HepG2 (cell line): ENCODE results near the gene EEF1E1. TPM values are rescaled to one million over a fixed set of nuclear protein-coding genes. Genes with fewer than 3 reads are reported as not detected.
A peak's percentile ranks its signal among the peaks of the same experiment; 100 is the strongest.

ENCODE experiments used
- ATAC-seq: fragments of 200-7000 bp; cut with Tn5 transposase; 3 replicates; pipeline ENCODE4 v1.9.1; 2020; ENCODE audit warnings: mild to moderate bottlenecking, moderate library complexity
- BruUV-seq: library from RNA; stranded (reverse); fragments of 400-500 nt; replicated peaks from 2 replicates; lab custom pipeline; 2021; lab: Mats Ljungman, UMichigan
- CTCF ChIA-PET: fragments of 300-600 bp; formaldehyde crosslinking; extraction: SDS; loops from one replicate; lab custom pipeline; 2021; ENCODE audit warnings: low total read pairs, inconsistent platforms, low intra/inter-chr PET ratio; lab: Yijun Ruan, JAX
- POLR2A ChIA-PET: fragments of 350-600 bp; sonication (Branson Sonifier 250); formaldehyde crosslinking; loops from one replicate; lab custom pipeline; 2020; ENCODE audit warnings: antibody characterized with exemption, inconsistent platforms; lab: Yijun Ruan, JAX
- DNase-seq: peaks from one replicate; pipeline ENCODE4 v3.0.0-alpha.2; 2015; ENCODE audit warnings: low spot score
- FAIRE-seq: peaks from 3 replicates; lab custom pipeline; 2011; peaks lifted over from hg19 to GRCh38; lab: Jason Lieb, UNC
- H2AFZ ChIP-seq: one replicate; pipeline ENCODE4 v1.6.1; 2011; ENCODE audit warnings: low read length, inconsistent platforms
- H3K27ac ChIP-seq: fragments of 300-600 bp; 3 replicates; pipeline ENCODE4 v1.8.0; 2011; ENCODE audit warnings: mixed run types, mild to moderate bottlenecking, mixed read lengths, low read length, inconsistent platforms; ENCODE audit not compliant: insufficient read depth; ENCODE audit errors: extremely low read length
- H3K27me3 ChIP-seq, 2 experiments: fragments of 200-600 bp in 1 of 2; 2 replicates in 1 of 2; 3 replicates in 1 of 2; pipeline versions ENCODE4 v1.6.0 to v1.8.0; 2011; ENCODE audit warnings: low read length in 2 of 2, mild to moderate bottlenecking in 2 of 2, moderate library complexity in 2 of 2, inconsistent platforms in 1 of 2; ENCODE audit not compliant: insufficient read depth in 2 of 2, control insufficient read depth in 1 of 2
- H3K36me3 ChIP-seq, 2 experiments: fragments of 200-600 bp in 1 of 2; replicated peaks in 1 of 2; 2 replicates in 1 of 2; 3 replicates in 1 of 2; pipeline versions ENCODE4 v1.5.1 to v1.8.0; 2011; ENCODE audit warnings: low read length in 2 of 2, inconsistent platforms in 1 of 2; ENCODE audit not compliant: insufficient read depth in 2 of 2, control insufficient read depth in 1 of 2
- H3K4me1 ChIP-seq: 2 replicates; pipeline ENCODE4 v1.5.1; 2012; ENCODE audit warnings: low read length, inconsistent platforms; ENCODE audit not compliant: insufficient read depth
- H3K4me2 ChIP-seq: 2 replicates; pipeline ENCODE4 v1.6.0; 2011; ENCODE audit warnings: low read depth, low read length, inconsistent platforms
- H3K4me3 ChIP-seq, 3 experiments: fragments of 200-600 bp in 1 of 3; sonication (generic), shearing (Covaris generic) in 1 of 3; replicated peaks in 1 of 3; 2 replicates each; pipeline ENCODE4 v1.5.1; 2011 to 2016; ENCODE audit warnings: low read length in 3 of 3, inconsistent platforms in 2 of 3, low read depth in 2 of 3, mild to moderate bottlenecking in 2 of 3, control low read depth in 1 of 3, mixed read lengths in 1 of 3; ENCODE audit not compliant: insufficient read depth in 1 of 3
- H3K79me2 ChIP-seq: one replicate; pipeline ENCODE4 v1.6.1; 2011; ENCODE audit warnings: low read length, inconsistent platforms; ENCODE audit not compliant: insufficient read depth
- H3K9ac ChIP-seq: 2 replicates; pipeline ENCODE4 v1.6.0; 2011; ENCODE audit warnings: mild to moderate bottlenecking, low read depth, low read length, inconsistent platforms; ENCODE audit not compliant: insufficient read depth
- H3K9me3 ChIP-seq: 2 replicates; pipeline ENCODE4 v1.5.1; 2012; ENCODE audit warnings: mild to moderate bottlenecking, low read length
- H4K20me1 ChIP-seq: 2 replicates; pipeline ENCODE4 v1.6.0; 2011; ENCODE audit warnings: inconsistent platforms, mild to moderate bottlenecking, low read length, moderate library complexity; ENCODE audit not compliant: insufficient read depth
- ARID5B ChIP-seq: IDR thresholded peaks from 2 replicates; pipeline ENCODE4 v1.4.0; 2020; ENCODE audit warnings: mild to moderate bottlenecking, missing genetic modification reagents
- EP300 ChIP-seq, 3 experiments: sonication (generic) in 1 of 3; formaldehyde crosslinking in 1 of 3; IDR thresholded peaks; 2 replicates each; pipeline versions ENCODE4 v1.5.1 to v1.6.1; 2011 to 2020; ENCODE audit warnings: low read depth in 2 of 3, low read length in 2 of 3, borderline replicate concordance in 1 of 3, improper control_type of control experiment in 1 of 3, mild to moderate bottlenecking in 1 of 3, missing genetic modification reagents in 1 of 3, moderate library complexity in 1 of 3
- FOXA3 ChIP-seq: IDR thresholded peaks from 2 replicates; pipeline ENCODE4 v1.6.1; 2016; ENCODE audit warnings: missing genetic modification reagents, missing compliant biosample characterization
- GATAD2A ChIP-seq: IDR thresholded peaks from 2 replicates; pipeline ENCODE4 v1.6.1; 2016
- HNF4A ChIP-seq: sonication (generic); formaldehyde crosslinking; IDR thresholded peaks from 2 replicates; pipeline ENCODE4 v1.4.0; 2020; ENCODE audit warnings: missing genetic modification reagents
- IRF2 ChIP-seq: IDR thresholded peaks from 2 replicates; pipeline ENCODE4 v1.6.1; 2018; ENCODE audit warnings: missing genetic modification reagents, missing compliant biosample characterization
- MAFF ChIP-seq: IDR thresholded peaks from 2 replicates; pipeline ENCODE4 v1.6.1; 2011; ENCODE audit warnings: low read depth, low read length, improper control_type of control experiment
- MTF1 ChIP-seq: sonication (generic); formaldehyde crosslinking; IDR thresholded peaks from 2 replicates; pipeline ENCODE4 v1.5.0; 2020; ENCODE audit warnings: missing genetic modification reagents
- NFE2L1 ChIP-seq: sonication (generic); formaldehyde crosslinking; IDR thresholded peaks from 2 replicates; pipeline ENCODE4 v1.4.0; 2020; ENCODE audit warnings: missing genetic modification reagents, mild to moderate bottlenecking, borderline replicate concordance
- PHB2 ChIP-seq: fragments of 450-650 bp; IDR thresholded peaks from 2 replicates; pipeline ENCODE4 v1.6.1; 2018; ENCODE audit not compliant: partially characterized antibody
- POLR2AphosphoS2 ChIP-seq: IDR thresholded peaks from 2 replicates; pipeline ENCODE4 v1.6.1; 2011; ENCODE audit warnings: low read depth, low read length, improper control_type of control experiment
- PPARG ChIP-seq: conservative IDR thresholded peaks from 2 replicates; pipeline ENCODE4 v1.6.1; 2016; ENCODE audit warnings: missing biosample characterization, missing genetic modification reagents
- SOX5 ChIP-seq: IDR thresholded peaks from 2 replicates; pipeline ENCODE4 v1.6.1; 2016; ENCODE audit warnings: borderline replicate concordance
- ZBTB38 ChIP-seq: sonication (generic); formaldehyde crosslinking; IDR thresholded peaks from 2 replicates; pipeline ENCODE4 v1.5.1; 2020; ENCODE audit warnings: mild to moderate bottlenecking, missing genetic modification reagents
- ZNF20 ChIP-seq: sonication (generic); formaldehyde crosslinking; IDR thresholded peaks from 2 replicates; pipeline ENCODE4 v1.4.0; 2020; ENCODE audit warnings: mild to moderate bottlenecking, moderate library complexity, missing genetic modification reagents
- ZNF232 ChIP-seq: sonication (generic); formaldehyde crosslinking; IDR thresholded peaks from 2 replicates; pipeline ENCODE4 v1.4.0; 2020; ENCODE audit warnings: missing genetic modification reagents, borderline replicate concordance
- ZNF460 ChIP-seq: sonication (generic); formaldehyde crosslinking; IDR thresholded peaks from 2 replicates; pipeline ENCODE4 v1.5.1; 2020; ENCODE audit warnings: missing genetic modification reagents, mild to moderate bottlenecking, borderline replicate concordance
- ZNF562 ChIP-seq: sonication (generic); formaldehyde crosslinking; IDR thresholded peaks from 2 replicates; pipeline ENCODE4 v1.8.0; 2022; ENCODE audit warnings: missing genetic modification reagents, borderline replicate concordance
- ZNF644 ChIP-seq: IDR thresholded peaks from 2 replicates; pipeline ENCODE4 v1.6.1; 2016; ENCODE audit warnings: low read depth
- ZNF720 ChIP-seq: sonication (generic); formaldehyde crosslinking; IDR thresholded peaks from 2 replicates; pipeline ENCODE4 v1.4.0; 2020; ENCODE audit warnings: missing genetic modification reagents
- ZNF761 ChIP-seq: sonication (generic); formaldehyde crosslinking; conservative IDR thresholded peaks from 2 replicates; pipeline ENCODE4 v1.4.0; 2020; ENCODE audit warnings: mild to moderate bottlenecking, missing genetic modification reagents
- ZNF784 ChIP-seq: sonication (generic); formaldehyde crosslinking; IDR thresholded peaks from 2 replicates; pipeline ENCODE4 v1.5.1; 2020; ENCODE audit warnings: missing genetic modification reagents, mild to moderate bottlenecking, borderline replicate concordance
- WGBS: methylation state at CpG from one replicate; pipeline ENCODE4 v1.1.6; 2017; ENCODE audit warnings: low lambda C conversion rate; 5-methylcytosine and 5-hydroxymethylcytosine counted together
- in situ Hi-C: cut with HindIII; loops from 2 replicates; pipeline ENCODE4 v1.10.0; 2017; ENCODE audit warnings: low pct_unique_long_range_greater_than_20kb; ENCODE audit not compliant: extremely low pct_ligation_motif_present
- intact Hi-C: fragments of 100-400 bp; cut with micrococcal nuclease; formaldehyde crosslinking; loops from one replicate; pipeline ENCODE4 v1.10.0; 2022; ENCODE audit not compliant: unreplicated experiment
- polyA plus RNA-seq, 8 experiments: library from polyadenylated mRNA; depleted of rRNA in 3 of 8; stranded (reverse) in 7 of 8; unstranded in 1 of 8; fragments of >200 nt; fragmentation: Illumina TruSeq in 4 of 8; extraction: Trizol in 4 of 8; gene quantifications; 2 replicates each; pipeline versions ENCODE4 v1.2.1 to v1.2.3, GENCODE V29; 2011 to 2016; ENCODE audit warnings: low read depth in 4 of 8, missing spikeins in 1 of 8, mixed read lengths in 1 of 8; ENCODE audit not compliant: insufficient read depth in 1 of 8
- total RNA-seq, 5 experiments: library from RNA; depleted of rRNA; stranded (reverse); fragments of >200 nt; fragmentation: Illumina TruSeq; extraction: Trizol; gene quantifications; 2 replicates each; pipeline ENCODE4 v1.2.3, GENCODE V29; 2016; ENCODE audit warnings: low read depth in 1 of 5

Gene EEF1E1
- total and polyA plus RNA-seq, 2 of the 13 experiments (the other 11 are each of a cell fraction or from before 2014, with no cell fraction given), result 128 to 188 TPM

- Histone ChIP-seq H3K9ac (no peak overlapping the region), H2AFZ (no peak overlapping the region), H3K27ac (no peak overlapping the region), H3K79me2 (peaks cover 6% of the 10 kb centered on the region), H3K9me3 (no peaks in the 10 kb centered on the region), H3K4me1 (peaks cover 29% of the 10 kb centered on the region), H3K4me2 (no peak overlapping the region), H4K20me1 (no peaks in the 10 kb centered on the region), H3K27me3 (no peaks in the 10 kb centered on the region), H3K4me3 (no peak overlapping the region), H3K36me3 (peaks cover 2 to 11% of the 10 kb centered on the region in 2 experiments; a peak in 3 of 5 replicates)
- POLR2A ChIA-PET, result no interaction called here
- DNase-seq (peak; percentile 41), FAIRE-seq (no peak), ATAC-seq (peak; percentile 30; the same call in 2 of the 3 replicates)
- no TSS peak for BruUV-seq
- in situ Hi-C loops, result no loop called here
- CTCF ChIA-PET, result no interaction called here
- 68% methylated on average over 3 of the region's 3 CpGs for WGBS
- intact Hi-C loops, result no loop called here
- TF ChIP-seq IRF2, result no peak
- TF ChIP-seq ZNF720 (CRISPR knock-in tag), result no peak
- 0 out of 2 replicates have a peak, but pooled peaks have one; percentile 27 for TF ChIP-seq ZNF644 (CRISPR knock-in tag)
- TF ChIP-seq ZNF232 (CRISPR knock-in tag), result no peak
- no peak for TF ChIP-seq NFE2L1 (CRISPR knock-in tag)
- TF ChIP-seq MAFF, result no peak
- TF ChIP-seq FOXA3 (CRISPR knock-in tag), result peak; percentile 30; the same call in 1 of the 2 replicates
- TF ChIP-seq GATAD2A, result peak; percentile 36; the same call in 1 of the 2 replicates
- TF ChIP-seq ZBTB38 (CRISPR knock-in tag), result no peak
- TF ChIP-seq ARID5B (CRISPR knock-in tag), result peak; percentile 73
- TF ChIP-seq ZNF20 (CRISPR knock-in tag), result no peak
- TF ChIP-seq ZNF460 (CRISPR knock-in tag), result no peak
- TF ChIP-seq HNF4A (CRISPR knock-in tag), result peak; percentile 24; the same call in 1 of the 2 replicates
- 0 out of 4 replicates have a peak, but pooled peaks of 1 of the 2 experiments have one; percentile 21 for TF ChIP-seq EP300 (IDR thresholded peaks at IDR 0.05; ENCODE audit: low read depth in 2 of 2, low read length in 2 of 2)
- TF ChIP-seq EP300 (CRISPR knock-in tag; IDR thresholded peaks at IDR 0.05; ENCODE audit: borderline replicate concordance), result no peak
- TF ChIP-seq ZNF761 (CRISPR knock-in tag), result no peak
- no peak for TF ChIP-seq ZNF562 (CRISPR knock-in tag)
- TF ChIP-seq MTF1 (CRISPR knock-in tag), result no peak
- 0 out of 2 replicates have a peak, but pooled peaks have one; percentile 11 for TF ChIP-seq PPARG (CRISPR knock-in tag)
- no peak for TF ChIP-seq ZNF784 (CRISPR knock-in tag)
- no peak for TF ChIP-seq POLR2AphosphoS2
- TF ChIP-seq PHB2, result no peak
- peak; percentile 91 for TF ChIP-seq SOX5 (CRISPR knock-in tag)
Observed at GRCh38 chr6:8075704-8076103, 26.6 kb downstream of the EEF1E1 start.
